Amygdala (tissue), 56 donors: ENCODE results near the gene CENPW.
A peak's percentile ranks its signal among the peaks of the same experiment; 100 is the strongest.

ENCODE experiments used
- DNase-seq, 56 donors: peaks; one replicate each; lab custom pipeline; 2025; lab: John Stamatoyannopoulos, UW

CENPW gene

GRCh38 chr6:126339796-126340609 lies at the start of gene CENPW:
CENPW (plus strand) TSS chr6:126340115; CDS start chr6:126340274, 159 bp downstream.
- DNase-seq = peak in 54 of 56 donors; percentile 8 to 84 (median 56)

GRCh38 chr6:126293891-126294524 lies 45.9 kb upstream of the CENPW start:
- no peak for DNase-seq

DNA sequence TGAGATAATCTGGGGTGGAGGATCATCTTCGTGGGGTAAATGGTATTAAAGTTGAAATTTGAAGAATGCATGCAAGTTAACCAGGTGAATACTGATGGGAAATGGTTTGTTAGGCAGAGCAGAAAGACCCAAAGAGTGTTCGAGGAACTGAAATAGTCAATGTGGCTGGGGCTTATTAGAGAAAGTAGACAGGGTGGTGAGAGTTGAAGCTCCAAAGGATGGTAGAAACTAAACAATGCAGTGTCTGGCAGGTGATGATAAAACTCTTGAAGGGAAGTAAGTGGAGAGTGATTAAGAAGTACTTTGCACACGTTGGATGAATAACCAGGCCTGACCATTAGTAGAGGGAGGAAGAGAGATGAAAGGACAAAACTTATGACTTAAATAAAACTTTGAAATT lies 39.8 kb upstream of the CENPW start:
- no peak for DNase-seq

DNA sequence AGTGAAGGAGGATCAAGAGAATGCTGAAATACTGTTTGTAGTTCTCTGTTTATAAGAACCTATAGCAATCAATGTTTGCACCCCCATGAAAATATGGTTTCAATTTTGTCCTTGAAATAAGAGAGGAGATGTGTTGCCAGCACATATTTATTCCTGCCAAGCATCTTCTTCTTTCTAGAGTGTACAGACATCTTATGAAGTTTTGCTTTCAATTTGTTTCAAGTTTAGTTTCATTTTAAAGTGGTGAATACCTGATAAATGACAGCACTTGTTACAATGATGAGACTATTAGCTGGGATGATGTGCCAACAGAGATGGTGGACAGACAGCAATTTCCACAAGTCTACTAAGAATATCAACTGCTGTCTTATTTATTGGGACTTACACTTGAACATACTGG lies 39.2 kb upstream of the CENPW start:
- no peak for DNase-seq

GRCh38 chr6:126302191-126302590 lies 37.7 kb upstream of the CENPW start:
- DNase-seq = no peak

GRCh38 chr6:126307849-126308248 lies 32.1 kb upstream of the CENPW start:
- no peak for DNase-seq

DNA sequence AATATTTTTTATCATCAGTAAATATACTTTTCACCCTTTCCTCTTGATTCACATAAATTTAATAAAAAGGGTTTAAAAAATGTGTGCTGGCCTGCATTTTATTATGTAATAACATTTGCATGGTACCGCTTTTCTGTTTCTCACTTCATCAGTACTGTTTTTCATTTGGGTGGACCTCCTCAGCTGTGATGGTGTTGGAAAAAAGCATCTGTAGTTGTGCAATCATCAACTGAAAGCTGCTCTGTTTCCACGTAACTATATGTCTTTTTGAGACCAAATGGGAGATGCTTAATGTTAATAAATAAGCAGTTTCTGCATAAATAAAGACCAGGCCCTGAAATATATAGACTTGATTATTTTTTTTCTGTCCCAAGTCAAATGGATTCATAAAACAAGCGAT lies 31.6 kb upstream of the CENPW start:
- DNase-seq = no peak

DNA sequence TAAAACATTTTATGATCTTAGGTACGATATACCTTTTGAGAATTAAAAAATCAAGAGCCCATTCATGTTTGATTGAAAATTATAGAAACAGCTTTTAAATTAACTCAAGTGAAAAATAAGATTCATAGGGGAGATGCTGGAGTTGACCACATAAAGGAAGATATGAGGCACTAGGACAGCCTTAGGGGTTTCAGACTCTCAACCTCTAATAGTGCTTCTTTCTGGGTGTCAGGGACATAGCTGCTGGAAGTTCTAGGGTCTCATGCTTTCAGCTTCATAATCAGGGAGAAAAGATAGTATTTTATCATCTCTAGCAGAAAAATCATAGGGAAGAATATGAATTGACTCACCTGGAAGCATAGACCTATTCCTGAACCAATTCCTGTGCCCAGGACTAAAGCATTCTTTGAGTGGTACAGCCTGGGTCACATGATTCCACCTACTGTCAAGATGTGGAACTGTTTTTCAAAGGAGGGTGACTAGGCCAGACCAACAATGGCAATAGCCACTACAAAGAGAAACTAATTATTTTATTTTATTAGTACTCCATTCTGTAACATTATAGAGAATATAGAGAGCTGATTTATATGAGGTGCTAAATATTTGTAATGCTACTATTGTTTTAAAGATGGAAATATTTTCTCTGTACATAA lies 27.8 kb upstream of the CENPW start:
- DNase-seq = no peak

GRCh38 chr6:126313941-126314340 lies 26.0 kb upstream of the CENPW start:
- no peak for DNase-seq

- no peak for DNase-seq
Observed at GRCh38 chr6:126318797-126319196, 21.1 kb upstream of the CENPW start.

GRCh38 chr6:126333729-126334128 lies 6.2 kb upstream of the CENPW start:
- no peak for DNase-seq

GRCh38 chr6:126335210-126335609 lies 4.7 kb upstream of the CENPW start:
- no peak for DNase-seq

DNA sequence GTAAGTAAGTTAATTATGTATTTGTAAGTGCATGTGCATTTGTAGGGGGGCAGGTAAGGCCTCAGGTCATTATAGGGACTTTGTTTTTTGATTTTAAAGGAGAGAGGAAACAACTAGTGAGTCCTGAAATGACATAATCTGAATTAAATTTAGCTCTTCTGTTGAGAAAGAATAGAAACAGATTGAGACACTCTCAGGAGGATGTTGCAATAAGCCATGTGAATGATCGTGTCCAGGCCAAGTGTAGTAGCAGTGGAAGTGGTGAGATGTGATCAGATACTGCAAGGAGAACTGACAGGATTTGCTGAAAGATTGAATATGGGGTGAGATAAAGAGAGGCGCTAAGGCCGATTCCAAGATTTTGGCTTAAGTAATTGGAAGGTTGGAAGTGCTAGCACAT lies 2.6 kb upstream of the CENPW start:
- DNase-seq = peak in 1 of 56 donors; percentile 5

GRCh38 chr6:126341126-126341525 lies 1.2 kb downstream of the CENPW start:
- DNase-seq = no peak

GRCh38 chr6:126344181-126344580 lies 4.3 kb downstream of the CENPW start:
- DNase-seq = no peak

- DNase-seq = no peak
Observed at GRCh38 chr6:126351960-126352359, 12.0 kb downstream of the CENPW start.

- no peak for DNase-seq
Observed at GRCh38 chr6:126352514-126352913, 12.6 kb downstream of the CENPW start.

DNA sequence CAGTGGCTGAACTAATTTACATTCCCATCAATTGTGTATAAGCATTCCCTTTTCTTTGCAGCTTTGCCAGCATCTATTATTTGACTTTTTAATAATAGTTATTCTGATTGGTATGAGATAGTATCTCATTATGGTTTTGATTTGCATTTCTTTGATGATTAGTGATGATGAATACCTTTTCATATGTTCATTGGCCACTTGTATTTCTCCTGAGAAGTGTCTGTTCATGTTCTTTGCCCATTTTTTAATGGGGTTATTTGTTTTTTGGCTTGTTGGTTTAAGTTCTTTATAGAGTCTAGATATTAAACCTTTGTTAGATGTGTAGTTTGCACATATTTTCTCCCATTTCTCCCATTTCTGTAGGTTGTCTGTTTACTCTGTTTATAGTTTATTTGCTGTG lies 16.6 kb downstream of the CENPW start:
- DNase-seq = no peak

DNA sequence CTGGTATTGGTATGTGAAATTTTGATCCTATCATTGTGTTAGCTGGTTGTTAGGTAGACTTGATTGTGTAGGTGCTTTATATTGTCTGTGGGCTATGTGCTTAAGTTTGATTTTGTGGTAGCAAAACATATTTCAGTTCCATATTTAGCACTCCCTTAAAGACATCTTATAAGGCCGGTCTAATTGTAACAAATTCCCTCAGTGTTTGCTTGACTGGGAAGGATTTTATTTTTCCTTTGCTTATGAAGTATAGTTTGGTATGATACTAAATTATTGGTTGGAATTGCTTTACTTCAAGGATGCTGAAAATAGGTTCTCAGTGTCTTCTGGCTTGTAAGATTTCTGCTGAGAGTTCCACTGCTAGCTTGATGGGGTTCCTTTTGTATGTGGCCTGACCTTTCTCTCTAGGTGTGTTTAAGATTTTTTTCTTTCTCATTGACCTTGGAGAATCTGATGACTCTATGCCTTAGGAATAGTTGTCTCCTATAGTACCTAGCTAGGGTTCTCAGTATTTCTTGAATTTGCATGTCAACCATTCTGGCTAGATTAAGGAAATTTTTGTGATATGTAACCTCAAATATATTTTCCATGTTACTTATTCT lies 20.1 kb downstream of the CENPW start:
- DNase-seq = no peak

DNA sequence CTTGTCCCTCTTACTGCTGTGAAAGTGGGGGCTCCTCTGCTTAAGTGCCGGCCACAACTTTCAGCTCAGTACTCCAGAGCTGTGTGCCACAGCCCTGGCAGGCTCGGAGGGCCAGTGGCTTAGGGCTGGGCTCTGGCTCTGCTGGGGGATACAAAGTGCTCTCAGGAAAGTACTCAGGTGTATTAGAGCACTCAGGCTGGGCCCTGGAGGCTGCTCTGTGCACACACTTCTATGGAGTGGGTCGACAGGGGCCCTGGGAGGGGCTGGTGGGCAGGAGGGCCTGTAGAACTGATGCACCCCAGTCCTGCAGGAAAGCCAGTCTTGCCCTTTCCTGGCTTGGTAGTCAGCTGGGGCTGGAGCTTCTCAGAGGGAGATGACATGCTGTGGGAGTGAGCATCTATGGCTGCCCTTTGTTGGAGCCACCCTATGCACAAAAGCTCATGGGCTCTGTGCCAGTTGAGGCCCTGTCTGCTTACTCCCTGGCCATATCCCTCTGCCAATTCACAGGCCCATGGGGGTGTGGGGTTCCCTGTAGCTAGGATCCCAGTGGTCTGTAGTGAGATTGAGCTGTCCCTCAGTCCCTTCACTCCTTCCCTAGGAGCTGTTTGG lies 22.0 kb downstream of the CENPW start:
- no peak for DNase-seq

DNA sequence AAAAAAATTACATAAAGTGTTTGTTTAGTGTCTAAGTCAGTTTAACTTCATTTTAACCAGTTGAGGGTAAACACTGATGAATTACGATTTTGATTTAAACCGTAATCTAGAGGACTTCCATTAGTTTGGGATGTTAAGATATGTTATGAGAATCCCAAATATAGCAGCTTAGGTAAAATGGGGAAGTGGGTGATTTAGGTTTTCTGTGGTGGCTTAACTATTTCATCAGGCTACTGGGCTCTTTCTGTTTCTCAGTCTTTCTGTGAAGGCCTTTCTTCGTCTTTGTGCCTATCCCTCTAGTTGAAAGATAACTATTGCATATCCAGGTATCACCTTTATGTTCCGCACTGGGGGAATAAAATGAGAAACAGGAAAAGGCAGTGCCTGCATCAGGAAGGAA lies 27.9 kb downstream of the CENPW start:
- DNase-seq = no peak
